K562 treated with DMSO at 1 percent for 24 hours (cell line): ENCODE results near the gene DAPK2. TPM values are rescaled to one million over a fixed set of nuclear protein-coding genes. Genes with fewer than 3 reads are reported as not detected.

ENCODE experiments used
- total RNA-seq: library from RNA; unstranded; fragments of 300-600 nt; gene quantifications from 2 replicates; pipeline ENCODE4 v1.2.3, GENCODE V29; 2022; ENCODE audit warnings: low read depth; ENCODE audit not compliant: insufficient read depth

DAPK2 gene
- 5.4 and 6.7 TPM in 2 replicates for total RNA-seq

DNA sequence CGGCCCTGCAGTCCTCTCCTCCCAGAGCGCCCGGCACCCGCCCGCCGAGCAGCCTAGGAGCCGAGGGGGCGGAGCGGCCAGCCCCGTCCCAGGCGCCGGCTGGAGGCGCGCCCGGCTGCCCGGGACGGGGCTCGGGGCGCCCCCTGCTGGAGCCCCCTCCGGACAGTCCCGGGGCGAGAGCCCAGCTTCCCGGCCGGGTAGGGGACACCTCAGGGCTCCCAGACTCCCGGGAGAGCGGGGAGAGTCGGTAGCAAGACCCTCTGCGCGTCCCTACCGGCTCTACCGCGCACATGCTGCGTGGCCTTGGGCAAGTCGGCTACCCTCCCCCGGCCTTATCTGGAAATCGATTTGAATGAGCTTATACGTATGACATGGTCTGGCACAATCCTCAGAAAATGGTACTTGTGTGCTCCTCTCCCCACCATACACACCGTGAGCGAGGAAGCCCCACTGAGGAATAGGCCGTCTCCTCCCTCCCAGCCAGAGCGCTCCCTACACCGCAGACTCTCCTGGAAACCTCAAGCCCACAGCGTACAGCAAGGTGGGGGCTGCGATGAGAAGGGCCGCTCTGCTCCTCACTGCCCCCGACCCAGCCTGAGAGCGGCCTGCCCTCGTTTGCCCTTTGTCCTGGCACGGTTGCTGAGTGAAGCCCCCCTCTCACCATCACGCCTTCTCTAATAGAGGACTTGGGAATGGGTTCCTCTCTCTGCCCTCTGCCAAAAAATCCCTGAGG is at the start of gene DAPK2:
Gene DAPK2 (minus strand): TSS at position 65 of the 733 bp plus-strand sequence. CDS start 6,224 bp downstream, outside the sequence.

DNA sequence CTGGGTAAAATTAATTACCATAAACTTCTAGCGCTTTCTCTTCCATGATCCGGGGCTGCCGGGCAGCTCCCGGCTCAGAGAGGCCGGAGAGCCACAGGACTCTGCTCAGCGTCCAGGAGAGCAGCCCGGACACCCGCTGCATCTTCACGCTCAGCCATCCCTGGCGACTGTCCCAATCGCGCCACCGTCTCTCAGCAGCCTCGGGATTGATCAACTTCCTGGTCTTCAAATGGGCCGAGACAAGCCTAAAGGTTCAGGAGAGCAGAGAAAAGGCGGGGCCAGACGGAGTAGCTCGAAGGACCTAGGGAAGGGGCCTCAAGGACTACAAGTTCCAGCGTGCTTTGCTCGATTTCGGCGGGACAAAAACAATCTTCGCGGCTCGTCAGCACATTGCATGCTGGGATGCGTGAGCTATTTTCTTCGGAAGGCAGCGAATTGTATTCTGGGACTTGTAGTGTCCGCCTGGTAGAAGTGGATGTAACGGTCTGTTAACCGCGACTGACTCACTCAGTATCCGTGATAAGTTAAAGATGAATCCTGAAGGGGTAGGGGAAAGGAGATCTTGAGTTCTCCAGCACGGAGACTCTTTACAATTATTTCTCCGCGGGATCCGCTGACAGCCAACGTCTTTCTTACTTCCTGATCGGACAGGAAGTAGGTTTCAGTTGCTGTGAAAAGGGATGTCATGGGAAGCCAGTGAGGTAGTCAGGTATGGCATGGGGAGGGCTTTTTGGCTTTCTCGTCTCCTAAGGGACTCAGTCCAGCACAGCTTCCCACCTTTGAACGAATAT is 47.5 kb upstream of the DAPK2 start, which contains the start of gene CIAO2A:
Gene CIAO2A (minus strand): TSS at position 212 of the 791 bp plus-strand sequence. CDS start 70 bp downstream, at position 142.

Other genes starting within 250 kb of the DAPK2 start
- gene HERC1, start 212.5 kb downstream of the DAPK2 start, total RNA-seq = 97.3 and 103 TPM in 2 replicates
- 121 TPM in 2 replicates for gene CIAO2A, start 47.4 kb upstream of the DAPK2 start, total RNA-seq
- 77.3 and 78.1 TPM in 2 replicates for gene SNX1, start 49.5 kb upstream of the DAPK2 start, total RNA-seq
- gene SNX22, start 105.2 kb upstream of the DAPK2 start, total RNA-seq = 1.1 and 1.2 TPM in 2 replicates
- gene PPIB, start 116.5 kb upstream of the DAPK2 start, total RNA-seq = 477 and 517 TPM in 2 replicates